GM23248 (cell line): ENCODE results near the gene PDE4DIP.
"Not testable (repeated sequence)": the region's sequence is repeated elsewhere in the genome, so short reads cannot be mapped to it uniquely, and the experiment has no call there.

Source experiments
- EZH2 ChIP-seq: fragments of 200-600 bp; sonication (generic); IDR thresholded peaks from 2 replicates; pipeline ENCODE4 v1.6.1; 2018; ENCODE audit warnings: antibody characterized with exemption, mild to moderate bottlenecking; ENCODE audit not compliant: insufficient read depth, poor library complexity, severe bottlenecking
- EZH2phosphoT487 ChIP-seq: fragments of 200-600 bp; sonication (generic); IDR thresholded peaks from 2 replicates; pipeline ENCODE4 v1.6.1; 2018; ENCODE audit warnings: antibody characterized with exemption, moderate library complexity, mild to moderate bottlenecking, low read depth; ENCODE audit not compliant: insufficient read depth

DNA sequence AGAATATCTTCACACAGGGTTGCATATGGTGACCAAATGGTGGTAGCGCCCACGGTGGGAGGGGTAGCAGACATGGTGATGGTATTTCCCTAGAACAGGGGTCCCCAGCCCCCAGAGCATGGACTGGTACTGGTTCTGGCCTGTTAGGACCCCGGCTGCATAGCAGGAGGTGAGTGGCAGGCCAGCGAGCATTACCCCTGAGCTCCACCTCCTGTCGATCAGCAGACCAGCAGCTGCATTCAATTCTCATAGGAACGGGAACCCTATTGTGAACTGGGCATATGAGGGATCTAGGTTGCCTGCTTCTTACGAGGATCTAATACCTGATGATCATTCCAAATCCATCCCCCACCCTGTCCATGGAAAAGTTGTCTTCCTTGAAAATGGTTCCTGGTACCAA is 22.0 kb upstream of the PDE4DIP start:
- not testable (repeated sequence) for TF ChIP-seq EZH2phosphoT487, EZH2
